GM12891 (cell line): ENCODE results near the gene DPPA3.

Experiments used
- DNase-seq: peaks from one replicate; pipeline ENCODE4 v3.0.0; 2011; ENCODE audit warnings: low spot score; ENCODE audit not compliant: insufficient read length
- FAIRE-seq: peaks from 2 replicates; lab custom pipeline; 2011; peaks lifted over from hg19 to GRCh38; lab: Jason Lieb, UNC
- PAX5 ChIP-seq: IDR thresholded peaks from 2 replicates; pipeline ENCODE4 v1.6.1; 2011; ENCODE audit warnings: low read length, moderate library complexity, mild to moderate bottlenecking; ENCODE audit not compliant: insufficient read depth, severe bottlenecking
- POLR2A ChIP-seq: IDR thresholded peaks from 2 replicates; pipeline ENCODE4 v1.6.1; 2011; ENCODE audit warnings: low read depth, low read length, control low read depth
- POLR2AphosphoS5 ChIP-seq: IDR thresholded peaks from 2 replicates; pipeline ENCODE4 v1.6.1; 2011; ENCODE audit warnings: low read depth, low read length, control low read depth
- POU2F2 ChIP-seq: IDR thresholded peaks from 2 replicates; pipeline ENCODE4 v1.6.1; 2011; ENCODE audit warnings: low read depth, mild to moderate bottlenecking, control low read depth, low read length, moderate library complexity
- SPI1 ChIP-seq: IDR thresholded peaks from 2 replicates; pipeline ENCODE4 v1.6.1; 2011; ENCODE audit warnings: low read depth, low read length, control low read depth
- TAF1 ChIP-seq: IDR thresholded peaks from 2 replicates; pipeline ENCODE4 v1.6.1; 2011; ENCODE audit warnings: low read depth, low read length, control low read depth

DPPA3 gene

GRCh38 chr12:7758766-7759140, 47.5 kb downstream of the DPPA3 start:
- TF ChIP-seq POU2F2: no peak
- no peak for TF ChIP-seq SPI1
- TF ChIP-seq PAX5: no peak
- no peak for TF ChIP-seq POLR2AphosphoS5
- TF ChIP-seq POLR2A: no peak
- no peak for TF ChIP-seq TAF1
- no peak for DNase-seq
- no peak for FAIRE-seq
